ENCODE results near the gene SMIM36. TPM values are rescaled to one million over a fixed set of nuclear protein-coding genes. Genes with fewer than 3 reads are reported as not detected.
"Not testable (repeated sequence)": the region's sequence is repeated elsewhere in the genome, so short reads cannot be mapped to it uniquely, and the experiment has no call there.

SMIM36 gene
- total and polyA plus RNA-seq, 12 donors, result not detected

GRCh38 chr17:55521186-55521585, 9.9 kb upstream of the SMIM36 start:
- no peak overlapping the region for H3K27ac ChIP-seq
- H3K4me3 ChIP-seq, result no peak overlapping the region
- no peaks in the 10 kb centered on the region for H3K36me3 ChIP-seq
- no peak for ATAC-seq
- no peaks in the 10 kb centered on the region for H3K9me3 ChIP-seq
- H3K4me1 ChIP-seq, result peaks cover 0 to 12% (median 0%) of the 10 kb centered on the region in 9 donors
- DNase-seq, result no peak
- intact Hi-C loops (cut with DNase I), result loop anchor here in 2 of 10 donors (10.0 kb wide), 2 partner anchors 124 to 194 kb away; no protein-coding TSS in a partner anchor
- peaks cover 0 to 20% (median 7%) of the 10 kb centered on the region in 7 donors for H3K27me3 ChIP-seq
- TF ChIP-seq CTCF (IDR thresholded peaks at IDR 0.05), result no peak

GRCh38 chr17:55520402-55520801, 9.2 kb upstream of the SMIM36 start:
- peaks cover 0 to 12% (median 0%) of the 10 kb centered on the region in 9 donors for H3K4me1 ChIP-seq
- TF ChIP-seq CTCF (IDR thresholded peaks at IDR 0.05), result no peak
- H3K27ac ChIP-seq, result no peak overlapping the region
- peaks cover 0 to 20% (median 7%) of the 10 kb centered on the region in 7 donors for H3K27me3 ChIP-seq
- no peaks in the 10 kb centered on the region for H3K9me3 ChIP-seq
- H3K4me3 ChIP-seq, result no peak overlapping the region
- ATAC-seq (no peak), DNase-seq (no peak)
- WGBS, 2 donors, result 88% methylated on average over 5 of the region's 5 CpGs
- H3K36me3 ChIP-seq, result no peaks in the 10 kb centered on the region
- intact Hi-C loops (cut with DNase I), result loop anchor here in 2 of 10 donors (10.0 kb wide), 2 partner anchors 124 to 194 kb away; no protein-coding TSS in a partner anchor

- TF ChIP-seq CTCF (IDR thresholded peaks at IDR 0.05), result no peak
- Histone ChIP-seq H3K27me3 (peaks cover 0 to 20% (median 7%) of the 10 kb centered on the region in 7 donors), H3K9me3 (no peaks in the 10 kb centered on the region), H3K4me1 (peaks cover 0 to 18% (median 0%) of the 10 kb centered on the region in 9 donors), H3K36me3 (no peaks in the 10 kb centered on the region), H3K4me3 (no peak overlapping the region), H3K27ac (no peak overlapping the region)
- no peak for ATAC-seq
- no peak for DNase-seq
- whole genome bisulfite sequencing, 2 donors, result 79 to 80% methylated on average over 5 of the region's 5 CpGs
- intact Hi-C loops (cut with DNase I), result loop anchor here in 8 of 10 donors (10.0 kb wide), 4 partner anchors 104 to 534 kb away; no protein-coding TSS in a partner anchor
These were observed 7.3 kb upstream of the SMIM36 start for GRCh38 chr17:55518510-55518909.

- peak; percentile 88 to 95 (median 93) for TF ChIP-seq CTCF (IDR thresholded peaks at IDR 0.05)
- H3K4me3 ChIP-seq, result no peak overlapping the region
- no peaks in the 10 kb centered on the region for H3K36me3 ChIP-seq
- no peak overlapping the region for H3K27ac ChIP-seq
- intact Hi-C loops (cut with DNase I), result loop anchor here (2.0 to 10.0 kb wide), 9 partner anchors 92 to 529 kb away; partner anchors contain the start of gene MMD (in 1 of the 10)
- H3K9me3 ChIP-seq, result no peaks in the 10 kb centered on the region
- ATAC-seq, result peak in 7 of 8 donors; percentile 49 to 78 (median 55)
- 18 to 22% methylated on average over 5 of the region's 5 CpGs for WGBS, 2 donors
- peaks cover 0 to 7% (median 0%) of the 10 kb centered on the region in 9 donors for H3K4me1 ChIP-seq
- peak in 1 of 2 donors; percentile 74 for DNase-seq
- peaks cover 0 to 11% (median under 1%) of the 10 kb centered on the region in 7 donors for H3K27me3 ChIP-seq
These were observed 2.8 kb upstream of the SMIM36 start for GRCh38 chr17:55513885-55514590.

- H3K27me3 ChIP-seq; H3K27ac ChIP-seq; ATAC-seq; DNase-seq; H3K36me3 ChIP-seq; intact Hi-C loops (cut with DNase I); H3K9me3 ChIP-seq; H3K4me3 ChIP-seq; H3K4me1 ChIP-seq: not testable (repeated sequence)
- WGBS, 2 donors, result 78 to 81% methylated on average over 7 of the region's 7 CpGs
These were observed 3.6 kb downstream of the SMIM36 start for GRCh38 chr17:55507669-55508068.

- intact Hi-C loops (cut with DNase I); H3K27me3 ChIP-seq; H3K4me3 ChIP-seq; ATAC-seq; H3K4me1 ChIP-seq; H3K36me3 ChIP-seq; H3K27ac ChIP-seq; DNase-seq; H3K9me3 ChIP-seq: not testable (repeated sequence)
- 94 to 97% methylated on average over 9 to 18 of the region's 23 CpGs for WGBS, 2 donors
These were observed 9.6 kb downstream of the SMIM36 start for GRCh38 chr17:55501626-55502025.
